CD4-positive, alpha-beta T cell treated with Interleukin-1 beta for 1 hour (primary cell): ENCODE measurements around the gene NR5A2.

Experiments used
- DNase-seq, 2 donors: peaks; one replicate each; pipeline ENCODE4 v3.0.0-alpha.2; 2020 to 2022

The NR5A2 gene

GRCh38 chr1:200075522-200075921 is 48.0 kb downstream of the NR5A2 start:
- no peak for DNase-seq

DNA sequence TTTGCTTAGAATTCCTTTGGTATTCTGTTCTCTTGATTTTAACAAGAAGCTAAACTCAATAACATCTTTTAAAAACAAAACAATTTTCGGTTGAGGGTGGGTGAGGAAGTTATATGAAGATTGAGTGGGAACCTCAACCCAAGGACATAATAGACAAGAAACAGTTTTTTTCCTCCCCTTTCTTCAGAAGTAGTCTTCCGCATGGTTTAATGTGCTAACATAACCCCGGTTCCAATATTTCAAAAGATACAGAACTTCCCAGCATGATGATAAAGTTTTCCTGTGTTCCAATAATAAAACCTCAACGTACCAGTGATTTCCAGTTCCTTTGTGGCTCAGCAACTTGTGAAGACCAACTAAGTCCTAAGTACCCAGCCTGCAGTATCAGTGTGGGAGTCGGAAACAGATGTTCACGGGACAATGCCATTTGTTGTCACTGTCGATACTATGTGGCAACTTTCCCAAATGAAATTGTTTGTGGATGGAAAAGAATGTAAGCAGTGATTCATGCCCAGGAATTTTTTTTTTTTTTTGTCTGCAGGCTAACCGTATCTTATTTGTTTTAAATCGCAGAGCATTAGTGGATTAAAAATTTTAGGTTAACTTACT is 48.5 kb downstream of the NR5A2 start:
- no peak for DNase-seq

DNA sequence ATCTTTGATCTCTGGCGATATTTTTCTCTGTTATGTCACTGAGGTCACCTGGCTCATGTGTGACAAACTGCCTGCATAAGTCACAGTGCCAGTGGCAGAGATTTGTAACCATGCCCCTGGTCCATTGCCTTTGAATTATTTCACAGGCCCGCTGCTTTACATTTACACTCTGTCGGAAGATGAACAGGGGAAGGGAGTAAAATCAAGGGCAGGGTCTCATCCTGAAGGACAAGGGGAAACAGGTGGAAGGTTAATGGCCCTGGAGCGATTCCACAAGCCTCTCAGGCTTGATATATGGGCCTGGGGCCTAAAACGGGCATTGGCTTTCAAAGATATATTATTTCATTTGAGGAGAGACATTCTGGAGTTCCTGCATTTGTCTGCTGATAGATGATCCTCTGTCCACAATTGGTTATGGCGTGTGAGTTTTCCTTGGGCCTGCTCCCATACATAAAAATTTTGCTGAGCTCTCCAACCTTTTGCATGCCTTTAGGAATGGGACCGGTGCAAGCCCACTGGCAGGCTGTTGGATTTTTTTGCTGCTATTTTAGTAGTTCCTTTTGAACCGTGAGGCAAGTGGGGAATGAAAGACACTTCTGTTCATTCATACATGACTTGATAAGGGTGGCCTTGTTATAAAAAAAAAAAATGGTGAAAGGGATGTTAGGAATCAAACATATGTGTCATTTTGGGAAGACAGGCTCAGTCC is 51.9 kb downstream of the NR5A2 start:
- DNase-seq, result no peak

- no peak for DNase-seq
These were observed 53.9 kb downstream of the NR5A2 start for GRCh38 chr1:200081151-200081968.

DNA sequence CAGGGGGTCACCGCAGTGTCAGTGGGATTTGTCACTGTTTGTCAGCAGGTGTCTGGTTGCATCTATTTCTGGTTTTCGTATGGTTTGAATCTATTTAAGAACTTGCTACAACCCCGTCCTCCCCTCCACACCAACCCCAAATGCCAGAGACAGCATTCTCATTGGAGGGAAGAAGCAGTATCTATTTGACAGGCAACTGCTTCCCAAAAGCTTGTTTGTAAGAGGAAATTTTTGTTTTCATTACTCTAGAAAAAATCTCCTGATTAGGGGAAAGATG is 54.4 kb downstream of the NR5A2 start:
- DNase-seq, result no peak

DNA sequence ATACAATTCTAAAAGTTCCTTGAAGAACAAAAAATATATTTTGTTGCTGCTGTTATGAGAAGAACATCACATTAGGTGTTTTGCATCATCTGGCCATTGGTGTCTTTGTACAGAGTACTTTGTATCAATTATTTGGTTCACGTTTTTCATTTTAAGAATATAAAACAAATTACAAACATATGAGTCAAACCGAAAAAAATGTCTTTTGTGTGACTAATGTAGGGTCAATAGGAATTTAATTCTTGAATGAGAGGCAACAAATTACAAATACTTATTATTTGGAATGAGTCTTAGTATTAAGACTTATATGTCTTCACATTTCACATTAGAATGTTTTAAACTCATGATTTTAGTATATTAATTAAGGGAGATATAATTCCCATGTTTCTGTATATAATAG is 54.8 kb downstream of the NR5A2 start:
- DNase-seq, result no peak

DNA sequence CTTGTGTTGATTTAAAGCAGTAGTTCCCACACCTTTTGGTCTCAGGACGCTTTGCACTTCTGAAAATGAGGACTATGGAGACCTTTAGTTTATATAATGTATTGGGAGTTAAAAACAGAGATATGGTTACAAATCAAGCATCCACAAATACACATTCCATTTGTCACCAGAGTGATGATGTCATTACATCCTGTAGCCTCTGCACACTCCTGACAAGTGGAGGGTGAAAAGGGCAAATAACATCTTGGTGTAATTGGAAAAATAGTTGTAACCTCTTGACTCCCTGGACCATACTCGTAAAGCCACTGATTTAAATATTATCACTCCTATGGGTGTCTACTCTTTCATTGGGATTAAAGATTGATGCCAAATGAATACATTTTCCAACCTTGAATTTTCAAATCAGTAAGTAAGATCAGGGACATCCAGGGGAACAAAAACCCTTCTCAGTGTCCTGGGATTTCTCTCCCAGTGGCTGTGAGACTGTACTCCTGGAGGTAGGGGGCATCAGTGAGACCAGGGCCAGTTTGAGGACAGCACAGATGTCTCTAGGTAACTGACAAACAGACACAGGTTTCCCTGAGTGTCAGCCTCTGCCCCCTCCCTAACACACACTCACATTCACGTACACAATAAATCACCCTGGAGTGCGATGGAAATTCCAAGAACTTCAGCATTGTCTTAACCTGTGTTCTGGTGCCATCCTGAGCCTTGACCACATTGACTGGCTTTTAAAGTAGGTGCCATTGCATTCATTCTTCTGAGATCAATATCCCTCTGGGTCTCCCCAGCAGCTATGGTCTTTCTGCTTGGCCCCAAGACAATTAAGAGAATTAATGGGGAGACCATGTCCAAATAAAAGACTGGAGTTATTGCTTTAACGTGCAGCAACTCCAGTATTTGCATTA is 63.0 kb downstream of the NR5A2 start:
- DNase-seq, result peak in 1 of 2 donors; percentile 1

- DNase-seq, result no peak
These were observed 67.6 kb downstream of the NR5A2 start for GRCh38 chr1:200095057-200095577.

- DNase-seq, result no peak
These were observed 69.3 kb downstream of the NR5A2 start for GRCh38 chr1:200096774-200097173.

DNA sequence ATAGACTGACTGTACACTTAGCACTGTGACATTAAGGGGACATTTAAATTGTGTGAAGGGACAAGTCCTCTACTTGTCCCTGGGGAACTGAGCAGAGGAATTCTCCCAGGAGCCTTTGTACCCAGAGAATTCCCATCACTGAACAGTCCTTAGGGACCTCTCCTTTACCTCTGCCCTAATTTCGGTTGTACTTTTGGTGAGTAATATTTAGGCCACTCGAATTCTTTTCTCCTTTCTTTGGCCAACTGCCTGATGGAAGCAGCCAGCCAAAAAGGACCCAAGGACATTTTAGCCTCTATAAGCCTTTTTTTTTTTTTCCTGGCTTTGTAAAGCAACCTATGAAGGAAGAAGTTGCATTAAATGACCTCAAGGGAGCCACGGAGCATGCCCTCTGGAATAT is 71.5 kb downstream of the NR5A2 start:
- no peak for DNase-seq

DNA sequence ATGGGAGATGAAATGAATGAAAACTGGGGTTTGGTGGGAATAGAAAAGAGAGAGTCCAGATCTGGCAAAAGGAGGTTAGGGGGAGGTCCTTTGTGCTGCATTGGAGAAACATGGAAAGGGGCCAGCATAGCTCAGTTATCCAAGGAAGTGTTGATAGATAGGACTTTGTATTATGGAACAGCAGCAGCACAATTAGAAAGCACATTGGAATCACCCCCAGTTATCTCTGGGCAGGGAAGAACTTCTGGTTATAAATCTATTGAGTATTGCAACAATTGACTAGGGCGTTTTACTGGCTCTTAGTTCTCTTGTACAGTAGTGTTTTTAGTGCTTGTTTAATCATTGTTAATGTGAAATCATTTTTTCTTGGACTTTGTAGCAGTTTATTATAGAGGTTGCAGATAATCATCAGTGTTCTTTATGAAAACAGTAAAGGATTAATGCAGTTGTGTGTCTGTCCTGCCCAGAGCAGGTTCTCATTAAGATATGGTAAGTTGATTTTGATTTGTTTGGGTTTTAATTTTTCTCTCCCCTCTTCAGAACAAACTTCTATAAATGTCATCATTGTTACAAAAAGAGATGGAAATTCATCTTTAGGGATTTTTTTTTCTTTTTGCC is 76.6 kb downstream of the NR5A2 start:
- DNase-seq, result no peak

DNA sequence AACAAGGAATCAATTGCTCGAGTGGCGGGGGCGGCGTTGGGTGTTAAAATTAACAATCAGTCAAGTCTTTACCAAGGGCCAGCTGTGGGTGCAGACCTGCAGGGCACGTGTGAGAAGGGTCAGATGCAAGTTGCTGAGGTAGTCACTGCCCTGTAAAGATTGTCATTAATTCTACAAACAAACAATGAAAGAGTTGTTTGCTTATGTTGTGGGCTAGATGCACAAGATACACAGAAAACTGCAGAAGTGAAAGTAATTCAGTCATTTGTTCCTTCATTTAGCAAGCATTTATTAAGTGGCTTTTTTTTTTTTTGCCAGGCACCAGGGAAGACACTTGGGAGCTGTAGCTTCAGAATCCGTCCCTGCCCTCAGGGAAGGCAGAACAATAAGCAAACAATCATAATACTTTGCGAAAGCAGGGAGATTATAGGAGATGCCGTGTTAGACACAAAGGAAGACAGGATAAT is 79.5 kb downstream of the NR5A2 start:
- no peak for DNase-seq

DNA sequence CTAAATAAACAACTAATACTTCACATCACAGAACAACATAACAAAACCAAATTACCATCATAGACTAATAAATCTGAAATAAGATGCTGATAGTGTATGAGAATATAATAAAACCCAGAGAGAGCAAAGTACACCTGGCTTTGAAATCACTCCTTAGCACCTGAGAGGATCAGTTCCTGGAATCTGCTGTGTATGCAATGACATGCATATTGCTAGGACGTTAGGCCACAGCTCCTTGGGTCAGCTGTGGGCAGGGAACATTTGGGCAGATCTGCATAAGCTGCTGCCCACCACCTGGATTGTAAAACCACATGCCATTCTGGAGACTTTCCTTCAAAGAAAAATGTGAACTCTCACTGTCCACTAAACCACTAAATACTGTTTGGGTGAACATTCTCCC is 81.1 kb downstream of the NR5A2 start:
- DNase-seq, result no peak

DNA sequence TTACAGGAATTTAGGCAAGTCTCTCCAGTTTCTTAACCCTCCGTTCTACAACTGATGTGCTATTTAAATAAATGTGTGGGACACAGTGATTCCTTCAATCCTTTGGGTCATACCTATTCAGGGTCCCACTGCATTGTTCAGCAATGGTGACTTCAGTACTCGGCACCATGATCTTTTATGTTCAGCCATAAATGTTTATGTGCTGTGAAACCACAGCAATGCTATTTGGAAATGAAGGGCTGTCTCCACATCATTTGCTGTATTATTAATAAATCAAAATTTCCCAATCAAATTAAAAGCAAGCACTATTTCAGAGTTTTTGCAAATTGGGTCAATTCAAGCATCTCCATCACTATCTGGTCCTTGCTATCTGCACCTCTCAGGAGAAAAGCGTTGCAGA is 84.8 kb downstream of the NR5A2 start:
- DNase-seq, result no peak

GRCh38 chr1:200115532-200115931 is 88.0 kb downstream of the NR5A2 start:
- no peak for DNase-seq

- DNase-seq, result no peak
These were observed 88.8 kb downstream of the NR5A2 start for GRCh38 chr1:200116324-200116723.

DNA sequence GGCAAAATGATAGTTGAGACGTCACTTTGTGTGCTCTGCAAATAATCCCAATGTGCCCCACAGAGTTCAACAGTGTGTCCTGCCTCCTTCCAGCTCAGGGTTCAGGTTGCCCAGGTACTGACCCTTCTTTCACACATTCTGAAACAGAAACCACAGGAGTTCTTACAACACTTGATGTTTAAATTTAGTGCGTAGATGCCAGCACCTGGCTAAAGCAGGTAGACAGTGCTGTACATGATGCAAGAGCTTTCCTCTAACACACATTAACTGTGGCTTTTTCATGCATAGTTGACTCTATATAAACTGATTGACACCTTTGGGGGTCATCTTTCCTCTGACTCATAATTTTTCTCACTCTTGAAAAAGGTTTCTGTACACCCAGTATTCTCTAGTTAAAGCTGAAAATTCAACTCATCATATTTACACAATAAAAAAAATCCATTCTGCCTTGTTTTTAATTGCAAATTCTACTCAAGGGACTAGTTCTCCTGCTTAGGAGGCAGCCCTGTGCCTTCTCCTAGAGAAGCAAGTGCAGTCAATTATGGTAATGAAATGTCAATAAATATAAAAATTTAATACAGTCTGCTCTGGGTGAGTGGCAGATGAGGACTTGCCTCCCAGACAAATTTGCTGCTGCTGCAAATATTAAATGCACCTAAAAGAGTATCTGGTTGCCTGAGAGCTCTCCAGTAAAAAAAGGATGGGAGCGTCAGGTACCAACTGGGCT is 91.4 kb downstream of the NR5A2 start:
- DNase-seq, result no peak

DNA sequence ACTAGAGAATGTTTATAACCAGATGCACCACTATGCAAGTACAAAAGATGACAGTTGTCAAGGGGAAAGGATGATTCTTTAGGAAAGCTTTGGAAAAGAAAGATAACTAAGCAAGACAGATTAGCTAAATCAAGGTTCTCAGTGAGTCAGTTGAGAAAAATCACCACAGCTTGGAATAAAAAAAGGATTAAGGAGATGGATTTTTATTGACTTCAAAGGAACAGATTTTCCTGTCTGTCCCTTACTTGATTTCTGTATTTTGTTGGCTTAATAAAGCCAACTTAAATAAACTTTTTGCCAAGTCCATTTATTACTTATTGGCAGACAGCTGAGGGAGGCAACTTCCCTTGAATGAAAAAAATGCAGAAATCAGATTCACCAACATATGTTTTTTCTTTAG is 93.9 kb downstream of the NR5A2 start:
- DNase-seq, result no peak

- no peak for DNase-seq
These were observed 96.8 kb downstream of the NR5A2 start for GRCh38 chr1:200124309-200124708.

- DNase-seq, result no peak
These were observed 100.6 kb downstream of the NR5A2 start for GRCh38 chr1:200128081-200128480.
